Gastrocnemius medialis (tissue), 4 donors: Measurements from ENCODE around the gene DDX39A. TPM values are rescaled to one million over a fixed set of nuclear protein-coding genes. Genes with fewer than 3 reads are reported as not detected.

Experiments used
- ATAC-seq, 2 donors: fragments of 150-250 bp; one replicate each; pipeline ENCODE4 v1.9.1; 2016
- DNase-seq, 2 donors: peaks; one replicate each; pipeline ENCODE4 v3.0.0-alpha.2; 2019
- H3K27ac ChIP-seq, 4 donors: fragments of 200-600 bp; sonication (generic); 1 replicate in 1 of 4; 2 replicates in 3 of 4; pipeline ENCODE4 v1.5.1; 2016 to 2018; ENCODE audit warnings: mild to moderate bottlenecking in 2 of 4, moderate library complexity in 1 of 4
- H3K27me3 ChIP-seq, 3 donors: fragments of 200-600 bp; sonication (generic) in 2 of 3; 1 replicate in 1 of 3; 2 replicates in 2 of 3; pipeline versions ENCODE4 v1.5.1 to v1.6.0; 2016 to 2019; ENCODE audit warnings: mild to moderate bottlenecking in 1 of 3, moderate library complexity in 1 of 3
- H3K36me3 ChIP-seq, 2 donors: fragments of 200-600 bp; sonication (generic) in 1 of 2; one replicate each; pipeline ENCODE4 v1.5.1; 2017 to 2018
- H3K4me1 ChIP-seq, 2 donors: fragments of 200-600 bp; sonication (generic) in 1 of 2; one replicate each; pipeline ENCODE4 v1.5.1; 2016 to 2017; ENCODE audit warnings: mild to moderate bottlenecking in 2 of 2
- H3K4me3 ChIP-seq, 4 donors: fragments of 200-600 bp; sonication (generic) in 3 of 4; 1 replicate in 1 of 4; 2 replicates in 3 of 4; pipeline ENCODE4 v1.5.1; 2016 to 2019; ENCODE audit warnings: mild to moderate bottlenecking in 2 of 4
- H3K9me3 ChIP-seq, 3 donors: fragments of 200-600 bp; sonication (generic) in 2 of 3; 1 replicate in 1 of 3; 2 replicates in 2 of 3; pipeline ENCODE4 v1.5.1; 2016 to 2019
- CTCF ChIP-seq, 5 experiments: fragments of 450-650 bp in 3 of 5; fragments of 200-600 bp in 2 of 5; sonication (generic) in 2 of 5; IDR thresholded peaks in 4 of 5; conservative IDR thresholded peaks in 1 of 5; 1 replicate in 4 of 5; 2 replicates in 1 of 5; pipeline ENCODE4 v1.5.1; 2016 to 2019; ENCODE audit warnings: antibody characterized with exemption in 5 of 5, mild to moderate bottlenecking in 3 of 5, moderate library complexity in 3 of 5
- POLR2A ChIP-seq, 2 donors: fragments of 450-650 bp; IDR thresholded peaks; one replicate each; pipeline ENCODE4 v1.6.1; 2017; ENCODE audit warnings: antibody characterized with exemption in 2 of 2, mild to moderate bottlenecking in 2 of 2, moderate library complexity in 2 of 2
- in situ Hi-C, 4 donors: fragments of 200-750 bp; cut with MboI; loops; one replicate each; pipeline versions ENCODE4 v1.15.0 to v1.8.0; 2017; ENCODE audit warnings: low sequenced_read_pairs in 4 of 4
- intact Hi-C: fragments of 100-400 bp; cut with DNase I; formaldehyde crosslinking; loops from one replicate; pipeline ENCODE4 v1.15.1; 2023; ENCODE audit warnings: low total_unique reads
- total RNA-seq, 4 donors: library from RNA; depleted of rRNA; stranded (reverse); fragments of >200 nt; gene quantifications; one replicate each; pipeline versions ENCODE4 v1.1.0 to v1.2.3, GENCODE V29; 2016

DDX39A gene
- total RNA-seq, 4 donors from 2014 or later = 23.9 to 59.2 (median 41.3) TPM

GRCh38 chr19:14440049-14440448 is 20.9 kb upstream of the DDX39A start:
- peak; percentile 22 to 42 for DNase-seq
- peak in 1 of 2 donors; percentile 32 for ATAC-seq
- peaks cover 0 to 39% of the 10 kb centered on the region in 2 donors for H3K36me3 ChIP-seq
- H3K27ac ChIP-seq = peak overlapping the region in 3 of 4 donors; percentile 15 to 48 (median 40)
- H3K9me3 ChIP-seq = no peaks in the 10 kb centered on the region
- no peaks in the 10 kb centered on the region for H3K27me3 ChIP-seq
- H3K4me1 ChIP-seq = peaks cover 4 to 14% of the 10 kb centered on the region in 2 donors
- TF ChIP-seq CTCF (IDR thresholded peaks at IDR 0.05 in 4 of 5, conservative IDR thresholded peaks at IDR 0.05 in 1 of 5) (no peak), POLR2A (IDR thresholded peaks at IDR 0.05) (no peak)
- in situ Hi-C loops = no loop called here
- H3K4me3 ChIP-seq = peak overlapping the region in 2 of 4 donors; percentile 21 to 22
- intact Hi-C loops = no loop called here

- intact Hi-C loops (no loop called here), in situ Hi-C loops (no loop called here)
- Histone ChIP-seq H3K9me3 (no peaks in the 10 kb centered on the region), H3K27me3 (no peaks in the 10 kb centered on the region), H3K36me3 (peaks cover 0 to 29% of the 10 kb centered on the region in 2 donors), H3K27ac (no peak overlapping the region), H3K4me3 (no peak overlapping the region), H3K4me1 (peaks cover 13 to 20% of the 10 kb centered on the region in 2 donors)
- DNase-seq (no peak), ATAC-seq (no peak)
- TF ChIP-seq POLR2A (IDR thresholded peaks at IDR 0.05) = no peak
- no peak for TF ChIP-seq CTCF (IDR thresholded peaks at IDR 0.05 in 4 of 5, conservative IDR thresholded peaks at IDR 0.05 in 1 of 5)
These were observed 19.9 kb upstream of the DDX39A start for GRCh38 chr19:14439014-14439413.

GRCh38 chr19:14437578-14438140 is 18.5 kb upstream of the DDX39A start:
- Histone ChIP-seq H3K27me3 (no peaks in the 10 kb centered on the region), H3K9me3 (no peaks in the 10 kb centered on the region), H3K36me3 (peaks cover 0 to 15% of the 10 kb centered on the region in 2 donors), H3K27ac (no peak overlapping the region), H3K4me1 (peaks cover 17 to 22% of the 10 kb centered on the region in 2 donors), H3K4me3 (no peak overlapping the region)
- no peak for DNase-seq
- no peak for TF ChIP-seq CTCF (IDR thresholded peaks at IDR 0.05 in 4 of 5, conservative IDR thresholded peaks at IDR 0.05 in 1 of 5)
- no peak for TF ChIP-seq POLR2A (IDR thresholded peaks at IDR 0.05)
- in situ Hi-C loops (no loop called here), intact Hi-C loops (no loop called here)
- ATAC-seq = no peak

GRCh38 chr19:14435320-14436050 is 16.3 kb upstream of the DDX39A start:
- Histone ChIP-seq H3K4me1 (peaks cover 17 to 23% of the 10 kb centered on the region in 2 donors), H3K27me3 (peaks cover 0 to 6% (median 0%) of the 10 kb centered on the region in 3 donors), H3K27ac (peak overlapping the region; percentile 72 to 81 (median 76)), H3K36me3 (no peaks in the 10 kb centered on the region), H3K9me3 (no peaks in the 10 kb centered on the region), H3K4me3 (peak overlapping the region in 3 of 4 donors; percentile 75 to 87 (median 84))
- in situ Hi-C loops = no loop called here
- ATAC-seq (no peak), DNase-seq (no peak)
- intact Hi-C loops = no loop called here
- TF ChIP-seq POLR2A (IDR thresholded peaks at IDR 0.05) (no peak), CTCF (IDR thresholded peaks at IDR 0.05 in 4 of 5, conservative IDR thresholded peaks at IDR 0.05 in 1 of 5) (no peak)
